K562 (cell line): ENCODE data around the gene GNG3. TPM values are rescaled to one million over a fixed set of nuclear protein-coding genes. Genes with fewer than 3 reads are reported as not detected.

Experiments used
- E4F1 ChIP-seq: fragments of 250-450 bp; sonication (Bioruptor Pico); IDR thresholded peaks from 2 replicates; pipeline ENCODE4 v1.5.0; 2021; ENCODE audit warnings: mild to moderate bottlenecking, borderline replicate concordance
- NRF1 ChIP-seq, 2 experiments: fragments of 450-650 bp; IDR thresholded peaks in 1 of 2; conservative IDR thresholded peaks in 1 of 2; 2 replicates each; pipeline ENCODE4 v1.6.1; 2014; ENCODE audit warnings: mild to moderate bottlenecking in 2 of 2
- PRPF4 ChIP-seq: fragments of 200-400 bp; formaldehyde crosslinking; IDR thresholded peaks from one replicate; pipeline ENCODE4 v1.6.1; 2017; ENCODE audit warnings: low read length, low read depth, mild to moderate bottlenecking; ENCODE audit not compliant: insufficient read depth, poor library complexity, severe bottlenecking
- TEAD4 ChIP-seq, 2 experiments: sonication (generic) in 1 of 2; formaldehyde crosslinking in 1 of 2; IDR thresholded peaks; 2 replicates each; pipeline versions ENCODE4 v1.6.1 to v1.8.0; 2012 to 2022; ENCODE audit warnings: borderline replicate concordance in 1 of 2, inconsistent platforms in 1 of 2, low read length in 1 of 2, mild to moderate bottlenecking in 1 of 2, missing genetic modification reagents in 1 of 2
- ZNF121 ChIP-seq: sonication (generic); formaldehyde crosslinking; conservative IDR thresholded peaks from 2 replicates; pipeline ENCODE4 v1.8.0; 2022; ENCODE audit warnings: missing genetic modification reagents
- polyA plus RNA-seq, 8 experiments: library from polyadenylated mRNA; depleted of rRNA in 4 of 8; stranded (reverse) in 5 of 8; unstranded in 3 of 8; fragments of >200 nt; fragmentation: Nextera tagmentation in 2 of 8; fragmentation: Illumina TruSeq in 1 of 8; extraction: Ambion mirVana in 2 of 8; extraction: Trizol in 1 of 8; gene quantifications; 2 replicates each; pipeline versions ENCODE4 v1.2.1 to v1.2.3, GENCODE V29; 2011 to 2014; ENCODE audit warnings: inconsistent platforms in 1 of 8, missing spikeins in 1 of 8
- total RNA-seq, 7 experiments: library from RNA; depleted of rRNA in 6 of 7; stranded (reverse); fragments of >200 nt in 6 of 7; fragmentation: Illumina TruSeq in 2 of 7; extraction: Trizol in 2 of 7; gene quantifications; 2 replicates each; pipeline versions ENCODE4 v1.2.1 to v1.2.3, GENCODE V29; 2011 to 2021; ENCODE audit warnings: low replicate concordance in 1 of 7
- TF ChIP-seq, protein P1 (sequence below), 2 experiments: fragments of 200-800 bp in 1 of 2; sonication (Bioruptor generic) in 1 of 2; sonication (generic) in 1 of 2; formaldehyde crosslinking in 1 of 2; IDR thresholded peaks in 1 of 2; conservative IDR thresholded peaks in 1 of 2; 2 replicates each; pipeline versions ENCODE4 v1.5.0 to v1.6.1; 2016 to 2020; ENCODE audit warnings: missing compliant biosample characterization in 1 of 2, missing genetic modification characterization in 1 of 2, missing genetic modification reagents in 1 of 2
- TF ChIP-seq, protein P2 (sequence below): fragments of 250-450 bp; sonication (Bioruptor Pico); IDR thresholded peaks from 2 replicates; pipeline ENCODE4 v1.4.0; 2020; ENCODE audit warnings: mild to moderate bottlenecking, moderate library complexity
- TF ChIP-seq, protein P3 (sequence below), 2 experiments: fragments of 450-650 bp; IDR thresholded peaks; 2 replicates each; pipeline ENCODE4 v1.6.1; 2016; ENCODE audit warnings: mild to moderate bottlenecking in 2 of 2, borderline replicate concordance in 1 of 2, low read depth in 1 of 2, moderate library complexity in 1 of 2

GNG3 gene
- total and polyA plus RNA-seq, 9 of the 15 experiments (the other 6 are each of a cell fraction or from before 2014, with no cell fraction given): 0.07 TPM; not detected in 8

GRCh38 chr11:62709247-62710000, 1.9 kb downstream of the GNG3 start (continued):
- TF ChIP-seq TEAD4 (IDR thresholded peaks at IDR 0.05; ENCODE audit: low read length): peak; percentile 27; the same call in 1 of the 2 replicates
- no peak for TF ChIP-seq TEAD4 (CRISPR knock-in tag; IDR thresholded peaks at IDR 0.05; ENCODE audit: borderline replicate concordance)
- TF ChIP-seq, protein P1, sequence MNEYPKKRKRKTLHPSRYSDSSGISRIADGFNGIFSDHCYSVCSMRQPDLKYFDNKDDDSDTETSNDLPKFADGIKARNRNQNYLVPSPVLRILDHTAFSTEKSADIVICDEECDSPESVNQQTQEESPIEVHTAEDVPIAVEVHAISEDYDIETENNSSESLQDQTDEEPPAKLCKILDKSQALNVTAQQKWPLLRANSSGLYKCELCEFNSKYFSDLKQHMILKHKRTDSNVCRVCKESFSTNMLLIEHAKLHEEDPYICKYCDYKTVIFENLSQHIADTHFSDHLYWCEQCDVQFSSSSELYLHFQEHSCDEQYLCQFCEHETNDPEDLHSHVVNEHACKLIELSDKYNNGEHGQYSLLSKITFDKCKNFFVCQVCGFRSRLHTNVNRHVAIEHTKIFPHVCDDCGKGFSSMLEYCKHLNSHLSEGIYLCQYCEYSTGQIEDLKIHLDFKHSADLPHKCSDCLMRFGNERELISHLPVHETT (CRISPR knock-in tag; conservative IDR thresholded peaks at IDR 0.05 in 1 of 2, IDR thresholded peaks at IDR 0.05 in 1 of 2): no peak
- TF ChIP-seq ZNF121: no peak
- TF ChIP-seq E4F1 (CRISPR knock-in tag): no peak
- TF ChIP-seq NRF1 (conservative IDR thresholded peaks at IDR 0.05 in 1 of 2, IDR thresholded peaks at IDR 0.05 in 1 of 2): no peak
- TF ChIP-seq PRPF4: peak; percentile 29
- TF ChIP-seq, protein P2, sequence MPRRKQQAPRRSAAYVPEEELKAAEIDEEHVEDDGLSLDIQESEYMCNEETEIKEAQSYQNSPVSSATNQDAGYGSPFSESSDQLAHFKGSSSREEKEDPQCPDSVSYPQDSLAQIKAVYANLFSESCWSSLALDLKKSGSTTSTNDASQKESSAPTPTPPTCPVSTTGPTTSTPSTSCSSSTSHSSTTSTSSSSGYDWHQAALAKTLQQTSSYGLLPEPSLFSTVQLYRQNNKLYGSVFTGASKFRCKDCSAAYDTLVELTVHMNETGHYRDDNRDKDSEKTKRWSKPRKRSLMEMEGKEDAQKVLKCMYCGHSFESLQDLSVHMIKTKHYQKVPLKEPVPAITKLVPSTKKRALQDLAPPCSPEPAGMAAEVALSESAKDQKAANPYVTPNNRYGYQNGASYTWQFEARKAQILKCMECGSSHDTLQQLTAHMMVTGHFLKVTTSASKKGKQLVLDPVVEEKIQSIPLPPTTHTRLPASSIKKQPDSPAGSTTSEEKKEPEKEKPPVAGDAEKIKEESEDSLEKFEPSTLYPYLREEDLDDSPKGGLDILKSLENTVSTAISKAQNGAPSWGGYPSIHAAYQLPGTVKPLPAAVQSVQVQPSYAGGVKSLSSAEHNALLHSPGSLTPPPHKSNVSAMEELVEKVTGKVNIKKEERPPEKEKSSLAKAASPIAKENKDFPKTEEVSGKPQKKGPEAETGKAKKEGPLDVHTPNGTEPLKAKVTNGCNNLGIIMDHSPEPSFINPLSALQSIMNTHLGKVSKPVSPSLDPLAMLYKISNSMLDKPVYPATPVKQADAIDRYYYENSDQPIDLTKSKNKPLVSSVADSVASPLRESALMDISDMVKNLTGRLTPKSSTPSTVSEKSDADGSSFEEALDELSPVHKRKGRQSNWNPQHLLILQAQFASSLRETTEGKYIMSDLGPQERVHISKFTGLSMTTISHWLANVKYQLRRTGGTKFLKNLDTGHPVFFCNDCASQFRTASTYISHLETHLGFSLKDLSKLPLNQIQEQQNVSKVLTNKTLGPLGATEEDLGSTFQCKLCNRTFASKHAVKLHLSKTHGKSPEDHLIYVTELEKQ (CRISPR knock-in tag): no peak
- TF ChIP-seq, protein P3, sequence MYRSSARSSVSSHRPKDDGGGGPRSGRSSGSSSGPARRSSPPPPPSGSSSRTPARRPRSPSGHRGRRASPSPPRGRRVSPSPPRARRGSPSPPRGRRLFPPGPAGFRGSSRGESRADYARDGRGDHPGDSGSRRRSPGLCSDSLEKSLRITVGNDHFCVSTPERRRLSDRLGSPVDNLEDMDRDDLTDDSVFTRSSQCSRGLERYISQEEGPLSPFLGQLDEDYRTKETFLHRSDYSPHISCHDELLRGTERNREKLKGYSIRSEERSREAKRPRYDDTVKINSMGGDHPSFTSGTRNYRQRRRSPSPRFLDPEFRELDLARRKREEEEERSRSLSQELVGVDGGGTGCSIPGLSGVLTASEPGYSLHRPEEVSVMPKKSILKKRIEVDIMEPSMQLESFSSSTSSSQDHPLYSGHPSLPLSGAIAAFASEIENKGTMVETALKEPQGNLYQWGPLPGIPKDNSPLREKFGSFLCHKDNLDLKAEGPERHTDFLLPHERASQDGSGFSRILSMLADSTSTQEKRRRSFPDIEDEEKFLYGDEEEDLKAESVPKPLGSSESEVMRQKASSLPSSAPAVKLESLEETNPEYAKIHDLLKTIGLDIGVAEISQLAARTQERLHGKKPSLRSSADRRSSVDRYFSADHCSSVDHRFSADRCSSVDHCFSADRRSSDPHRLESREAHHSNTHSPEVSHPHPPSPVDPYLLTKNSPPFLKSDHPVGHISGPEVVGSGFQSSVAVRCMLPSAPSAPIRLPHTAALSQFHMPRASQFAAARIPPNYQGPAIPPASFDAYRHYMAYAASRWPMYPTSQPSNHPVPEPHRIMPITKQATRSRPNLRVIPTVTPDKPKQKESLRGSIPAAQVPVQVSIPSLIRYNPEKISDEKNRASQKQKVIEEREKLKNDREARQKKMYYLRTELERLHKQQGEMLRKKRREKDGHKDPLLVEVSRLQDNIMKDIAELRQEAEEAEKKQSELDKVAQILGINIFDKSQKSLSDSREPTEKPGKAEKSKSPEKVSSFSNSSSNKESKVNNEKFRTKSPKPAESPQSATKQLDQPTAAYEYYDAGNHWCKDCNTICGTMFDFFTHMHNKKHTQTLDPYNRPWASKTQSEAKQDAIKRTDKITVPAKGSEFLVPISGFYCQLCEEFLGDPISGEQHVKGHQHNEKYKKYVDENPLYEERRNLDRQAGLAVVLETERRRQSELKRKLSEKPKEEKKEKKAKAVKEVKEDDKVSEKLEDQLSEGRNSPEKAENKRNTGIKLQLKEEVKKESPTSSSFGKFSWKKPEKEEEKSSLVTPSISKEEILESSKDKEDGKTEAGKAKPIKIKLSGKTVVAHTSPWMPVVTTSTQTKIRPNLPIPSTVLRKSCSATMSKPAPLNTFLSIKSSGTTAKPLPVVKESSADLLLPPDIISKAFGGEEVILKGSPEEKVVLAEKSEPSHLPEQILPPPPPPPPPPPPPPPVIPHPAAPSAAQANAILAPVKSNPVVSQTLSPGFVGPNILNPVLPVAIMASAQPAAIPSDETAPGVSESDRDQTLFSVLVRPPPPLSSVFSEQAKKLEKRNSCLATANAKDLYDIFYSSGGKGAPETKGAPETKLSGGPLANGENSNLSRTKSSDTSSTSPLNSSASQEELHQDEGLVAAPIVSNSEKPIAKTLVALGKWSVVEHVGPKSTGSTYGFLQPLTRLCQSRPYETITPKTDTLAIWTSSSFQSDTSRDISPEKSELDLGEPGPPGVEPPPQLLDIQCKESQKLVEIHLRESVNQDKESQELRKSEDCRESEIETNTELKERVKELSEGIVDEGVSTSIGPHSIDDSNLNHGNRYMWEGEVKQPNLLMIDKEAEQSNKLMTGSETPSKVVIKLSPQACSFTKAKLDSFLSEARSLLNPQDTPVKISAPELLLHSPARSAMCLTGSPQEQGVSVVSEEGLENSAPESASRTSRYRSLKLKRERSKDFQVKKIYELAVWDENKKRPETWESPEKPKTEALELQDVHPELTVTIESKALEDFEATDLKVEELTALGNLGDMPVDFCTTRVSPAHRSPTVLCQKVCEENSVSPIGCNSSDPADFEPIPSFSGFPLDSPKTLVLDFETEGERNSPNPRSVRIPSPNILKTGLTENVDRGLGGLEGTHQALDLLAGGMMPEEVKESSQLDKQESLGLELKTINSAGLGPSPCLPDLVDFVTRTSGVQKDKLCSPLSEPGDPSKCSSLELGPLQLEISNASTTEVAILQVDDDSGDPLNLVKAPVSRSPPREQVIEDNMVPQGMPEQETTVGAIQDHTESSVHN (IDR thresholded peaks at IDR 0.05; ENCODE audit: borderline replicate concordance in 1 of 2, low read depth in 1 of 2): no peak
